ENCODE data around the gene TRAF2.
A peak's percentile ranks its signal among the peaks of the same experiment; 100 is the strongest.
"Not testable (repeated sequence)": the region's sequence is repeated elsewhere in the genome, so short reads cannot be mapped to it uniquely, and the experiment has no call there.

TRAF2 gene, protein sequence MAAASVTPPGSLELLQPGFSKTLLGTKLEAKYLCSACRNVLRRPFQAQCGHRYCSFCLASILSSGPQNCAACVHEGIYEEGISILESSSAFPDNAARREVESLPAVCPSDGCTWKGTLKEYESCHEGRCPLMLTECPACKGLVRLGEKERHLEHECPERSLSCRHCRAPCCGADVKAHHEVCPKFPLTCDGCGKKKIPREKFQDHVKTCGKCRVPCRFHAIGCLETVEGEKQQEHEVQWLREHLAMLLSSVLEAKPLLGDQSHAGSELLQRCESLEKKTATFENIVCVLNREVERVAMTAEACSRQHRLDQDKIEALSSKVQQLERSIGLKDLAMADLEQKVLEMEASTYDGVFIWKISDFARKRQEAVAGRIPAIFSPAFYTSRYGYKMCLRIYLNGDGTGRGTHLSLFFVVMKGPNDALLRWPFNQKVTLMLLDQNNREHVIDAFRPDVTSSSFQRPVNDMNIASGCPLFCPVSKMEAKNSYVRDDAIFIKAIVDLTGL

GRCh38 chr9:136885950-136886578 is at the start of gene TRAF2:
Gene TRAF2, plus strand, starts transcription at chr9:136886516. Its CDS starts 12,225 bp downstream, at chr9:136898741.
- Histone ChIP-seq H3K9me2 (replicated peaks; ENCODE audit: insufficient read depth, low read length) (no peaks in the 10 kb centered on the region), H3K27me3 (replicated peaks; ENCODE audit: insufficient read depth, low read length) (no peaks in the 10 kb centered on the region), H3K36me3 (replicated peaks; ENCODE audit: insufficient read depth, low read length) (no peaks in the 10 kb centered on the region), H4K20me1 (ENCODE audit: insufficient read depth, low read length) (no peaks in the 10 kb centered on the region), H3K27ac (ENCODE audit: low read length) (peak within 1 kb of the TSS; percentile 48; the same call in 1 of the 2 replicates), H3K4me2 (ENCODE audit: low read depth, low read length) (peak within 1 kb of the TSS; percentile 73), H3F3A (ENCODE audit: insufficient read depth, low read length) (peaks cover 29% of the 10 kb centered on the region), H3K79me2 (ENCODE audit: low read length) (peaks cover 62% of the 10 kb centered on the region), H2AFZ (ENCODE audit: low read length) (peak within 1 kb of the TSS; percentile 41; the same call in 1 of the 2 replicates), H3K9me3 (replicated peaks; ENCODE audit: insufficient read depth, low read length) (no peaks in the 10 kb centered on the region), H3K9ac (ENCODE audit: low read length) (peak within 1 kb of the TSS; percentile 77), H3K4me3 (ENCODE audit: low read length) (peak within 1 kb of the TSS; percentile 85), H3K4me1 (ENCODE audit: low read length) (peaks cover 20% of the 10 kb centered on the region)
- DNase-seq: peak; percentile 99
- no peak for TF ChIP-seq EZH2 (optimal IDR thresholded peaks at IDR 0.05; ENCODE audit: low read depth, low read length)
- TF ChIP-seq, protein P1, sequence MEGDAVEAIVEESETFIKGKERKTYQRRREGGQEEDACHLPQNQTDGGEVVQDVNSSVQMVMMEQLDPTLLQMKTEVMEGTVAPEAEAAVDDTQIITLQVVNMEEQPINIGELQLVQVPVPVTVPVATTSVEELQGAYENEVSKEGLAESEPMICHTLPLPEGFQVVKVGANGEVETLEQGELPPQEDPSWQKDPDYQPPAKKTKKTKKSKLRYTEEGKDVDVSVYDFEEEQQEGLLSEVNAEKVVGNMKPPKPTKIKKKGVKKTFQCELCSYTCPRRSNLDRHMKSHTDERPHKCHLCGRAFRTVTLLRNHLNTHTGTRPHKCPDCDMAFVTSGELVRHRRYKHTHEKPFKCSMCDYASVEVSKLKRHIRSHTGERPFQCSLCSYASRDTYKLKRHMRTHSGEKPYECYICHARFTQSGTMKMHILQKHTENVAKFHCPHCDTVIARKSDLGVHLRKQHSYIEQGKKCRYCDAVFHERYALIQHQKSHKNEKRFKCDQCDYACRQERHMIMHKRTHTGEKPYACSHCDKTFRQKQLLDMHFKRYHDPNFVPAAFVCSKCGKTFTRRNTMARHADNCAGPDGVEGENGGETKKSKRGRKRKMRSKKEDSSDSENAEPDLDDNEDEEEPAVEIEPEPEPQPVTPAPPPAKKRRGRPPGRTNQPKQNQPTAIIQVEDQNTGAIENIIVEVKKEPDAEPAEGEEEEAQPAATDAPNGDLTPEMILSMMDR (IDR thresholded peaks at IDR 0.05; ENCODE audit: low read length): no peak
- no peak for TF ChIP-seq EZH2phosphoT487 (IDR thresholded peaks at IDR 0.05; ENCODE audit: low read length)

- Histone ChIP-seq H3K9me3 (replicated peaks; ENCODE audit: insufficient read depth, low read length) (no peaks in the 10 kb centered on the region), H3K9ac (ENCODE audit: low read length) (no peak overlapping the region), H3K4me2 (ENCODE audit: low read depth, low read length) (no peak overlapping the region), H3K4me3 (ENCODE audit: low read length) (no peak overlapping the region), H3K36me3 (replicated peaks; ENCODE audit: insufficient read depth, low read length) (no peaks in the 10 kb centered on the region), H3K4me1 (ENCODE audit: low read length) (peaks cover 7% of the 10 kb centered on the region; the same call in 1 of the 2 replicates), H3F3A (ENCODE audit: insufficient read depth, low read length) (peaks cover 8% of the 10 kb centered on the region), H3K27me3 (replicated peaks; ENCODE audit: insufficient read depth, low read length) (no peaks in the 10 kb centered on the region), H3K79me2 (ENCODE audit: low read length) (no peaks in the 10 kb centered on the region), H3K27ac (ENCODE audit: low read length) (no peak overlapping the region), H2AFZ (ENCODE audit: low read length) (no peak overlapping the region), H4K20me1 (ENCODE audit: insufficient read depth, low read length) (no peaks in the 10 kb centered on the region), H3K9me2 (replicated peaks; ENCODE audit: insufficient read depth, low read length) (no peaks in the 10 kb centered on the region)
- DNase-seq: no peak
- TF ChIP-seq, protein P1 (IDR thresholded peaks at IDR 0.05; ENCODE audit: low read length): no peak
- TF ChIP-seq EZH2 (optimal IDR thresholded peaks at IDR 0.05; ENCODE audit: low read depth, low read length): no peak
- no peak for TF ChIP-seq EZH2phosphoT487 (IDR thresholded peaks at IDR 0.05; ENCODE audit: low read length)
Observed at GRCh38 chr9:136837146-136837855, 49.0 kb upstream of the TRAF2 start.

DNA sequence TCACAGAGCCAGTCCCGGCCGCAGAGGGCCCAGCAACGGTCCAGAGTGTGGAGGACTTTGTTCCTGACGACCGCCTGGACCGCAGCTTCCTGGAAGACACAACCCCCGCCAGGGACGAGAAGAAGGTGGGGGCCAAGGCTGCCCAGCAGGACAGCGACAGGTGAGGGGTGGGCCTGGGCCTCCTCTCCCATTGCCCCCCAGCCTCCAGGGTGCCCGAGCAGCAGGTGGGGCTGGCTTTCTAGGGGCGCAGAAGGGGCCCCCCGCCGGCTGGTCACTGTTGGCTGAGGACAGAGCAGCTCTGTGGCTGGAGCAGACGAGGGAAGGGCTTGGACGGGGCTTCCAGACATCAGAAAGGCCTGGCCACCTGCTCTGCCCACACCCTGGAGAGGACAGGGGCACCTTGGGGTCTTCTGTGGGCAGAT is 48.4 kb upstream of the TRAF2 start:
- not testable (repeated sequence) for H2AFZ ChIP-seq (ENCODE audit: low read length); H3K36me3 ChIP-seq (replicated peaks; ENCODE audit: insufficient read depth, low read length); H3K79me2 ChIP-seq (ENCODE audit: low read length); H3K27me3 ChIP-seq (replicated peaks; ENCODE audit: insufficient read depth, low read length); H3K9me2 ChIP-seq (replicated peaks; ENCODE audit: insufficient read depth, low read length); H3K27ac ChIP-seq (ENCODE audit: low read length); H3K9ac ChIP-seq (ENCODE audit: low read length); H3K4me1 ChIP-seq (ENCODE audit: low read length); H4K20me1 ChIP-seq (ENCODE audit: insufficient read depth, low read length); H3K4me3 ChIP-seq (ENCODE audit: low read length); H3F3A ChIP-seq (ENCODE audit: insufficient read depth, low read length); H3K4me2 ChIP-seq (ENCODE audit: low read depth, low read length); H3K9me3 ChIP-seq (replicated peaks; ENCODE audit: insufficient read depth, low read length); DNase-seq

Data from MM.1S (cell line).